ENCODE results near the gene PELI1. TPM values are rescaled to one million over a fixed set of nuclear protein-coding genes. Genes with fewer than 3 reads are reported as not detected.
A peak's percentile ranks its signal among the peaks of the same experiment; 100 is the strongest.

Gene PELI1
- total RNA-seq, 1 donor from 2014 or later: 58.2 TPM

DNA sequence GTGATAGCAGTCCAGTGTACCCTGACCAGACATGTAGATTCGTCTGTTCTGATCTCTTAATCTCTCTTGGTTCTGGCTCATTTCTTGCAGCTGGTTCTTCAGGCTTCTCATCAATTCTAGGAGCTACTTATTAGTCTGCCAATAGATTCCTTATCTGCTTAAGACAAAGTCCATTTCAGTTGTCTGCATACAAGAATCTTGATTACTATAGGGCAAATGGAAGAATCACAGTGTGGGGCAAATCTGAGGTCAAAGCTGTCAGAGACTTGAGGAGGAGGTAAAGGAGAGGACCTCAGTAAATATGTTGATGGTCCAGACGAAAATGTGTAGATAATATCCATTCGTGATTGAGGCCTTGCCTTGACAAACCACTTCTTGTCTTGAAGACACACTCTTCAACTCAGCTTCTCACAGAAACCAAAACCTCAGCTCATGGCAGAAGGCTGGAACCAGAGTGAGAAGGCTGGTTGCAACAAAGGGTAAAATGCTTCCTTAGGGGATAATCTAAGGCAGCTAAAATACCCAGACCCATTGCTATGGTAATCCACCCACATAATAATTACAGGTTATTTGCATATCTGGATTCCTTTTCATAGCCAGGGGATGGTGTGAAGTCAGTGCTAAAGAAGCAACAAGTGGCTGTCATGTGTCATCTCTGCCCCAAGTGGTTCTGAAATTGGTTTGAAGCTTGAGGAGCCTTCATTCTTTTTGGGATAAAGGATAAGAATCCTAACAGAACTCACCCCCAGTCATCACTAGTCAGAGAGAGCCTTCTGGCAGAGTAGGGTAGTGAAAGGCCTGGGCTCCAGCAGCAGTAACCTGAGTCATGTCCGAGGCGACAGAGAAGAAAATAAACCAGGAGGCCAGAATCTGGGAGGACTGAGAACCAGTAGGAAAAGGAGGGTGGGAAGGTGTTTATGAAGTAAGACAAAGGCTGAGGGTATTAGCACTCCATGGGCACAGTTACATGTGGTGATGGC is 29.2 kb upstream of the PELI1 start:
- Mint-ChIP-seq H3K36me3 (no peaks in the 10 kb centered on the region), H3K27ac (no peak overlapping the region), H3K4me3 (no peak overlapping the region), H3K4me1 (ENCODE audit: unreplicated experiment) (peaks cover 20% of the 10 kb centered on the region), H3K9me3 (peaks cover 5% of the 10 kb centered on the region), H3K27me3 (no peaks in the 10 kb centered on the region)
- no peak for DNase-seq (ENCODE audit: extremely low spot score, unreplicated experiment)
- TF ChIP-seq CTCF (conservative IDR thresholded peaks at IDR 0.05): no peak

- peaks cover 2% of the 10 kb centered on the region for H3K4me1 Mint-ChIP-seq (ENCODE audit: unreplicated experiment)
- TF ChIP-seq CTCF (conservative IDR thresholded peaks at IDR 0.05): no peak
- H3K4me3 Mint-ChIP-seq: no peak overlapping the region
- H3K9me3 Mint-ChIP-seq: peaks cover 5% of the 10 kb centered on the region
- H3K27ac Mint-ChIP-seq: peak overlapping the region; percentile 74
- DNase-seq (ENCODE audit: extremely low spot score, unreplicated experiment): no peak
- no peaks in the 10 kb centered on the region for H3K36me3 Mint-ChIP-seq
- no peaks in the 10 kb centered on the region for H3K27me3 Mint-ChIP-seq
These were observed 24.5 kb upstream of the PELI1 start for GRCh38 chr2:64168756-64169155.

- DNase-seq (ENCODE audit: extremely low spot score, unreplicated experiment): no peak
- H3K27me3 Mint-ChIP-seq: no peaks in the 10 kb centered on the region
- no peaks in the 10 kb centered on the region for H3K4me1 Mint-ChIP-seq (ENCODE audit: unreplicated experiment)
- H3K36me3 Mint-ChIP-seq: no peaks in the 10 kb centered on the region
- peaks cover 5% of the 10 kb centered on the region for H3K9me3 Mint-ChIP-seq
- TF ChIP-seq CTCF (conservative IDR thresholded peaks at IDR 0.05): no peak
- no peak overlapping the region for H3K4me3 Mint-ChIP-seq
- H3K27ac Mint-ChIP-seq: no peak overlapping the region
These were observed 24.0 kb upstream of the PELI1 start for GRCh38 chr2:64168201-64168600.

DNA sequence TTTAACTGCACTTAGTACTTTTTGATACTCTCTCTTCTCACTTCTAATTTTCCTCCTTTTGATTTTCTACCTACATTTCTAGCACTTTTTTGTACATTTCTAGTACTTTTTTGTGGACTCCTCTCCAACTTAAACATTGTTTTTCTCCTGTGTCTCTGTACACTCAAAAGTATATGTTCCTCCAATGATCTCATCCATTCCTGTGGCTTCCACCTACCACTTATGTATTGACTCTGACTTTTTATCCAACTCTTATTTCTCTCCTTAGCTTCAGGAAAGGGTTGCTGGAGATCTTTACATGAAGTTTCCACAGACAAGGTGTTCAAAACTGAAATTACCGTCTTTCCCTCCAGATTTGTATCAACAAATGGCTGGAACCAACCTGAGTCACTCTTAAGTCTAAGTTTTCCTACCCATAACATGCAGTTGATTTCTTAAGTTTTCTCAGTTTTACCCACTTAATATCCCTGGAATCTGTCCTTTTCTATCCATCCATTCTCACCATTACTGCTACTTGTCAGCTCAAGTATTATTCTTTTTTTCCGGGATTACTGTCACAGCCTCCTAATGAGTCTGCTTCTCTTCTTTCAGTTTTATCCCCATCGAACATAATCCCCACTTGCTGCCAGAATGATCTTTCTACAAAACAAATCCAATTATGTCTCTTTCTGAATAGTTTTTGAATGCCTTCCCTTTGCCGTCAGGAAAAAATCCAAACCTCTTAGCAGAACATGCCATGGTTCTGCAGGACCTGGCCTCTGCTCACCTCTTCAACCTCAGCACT is 22.6 kb upstream of the PELI1 start:
- no peak overlapping the region for H3K4me3 Mint-ChIP-seq

DNA sequence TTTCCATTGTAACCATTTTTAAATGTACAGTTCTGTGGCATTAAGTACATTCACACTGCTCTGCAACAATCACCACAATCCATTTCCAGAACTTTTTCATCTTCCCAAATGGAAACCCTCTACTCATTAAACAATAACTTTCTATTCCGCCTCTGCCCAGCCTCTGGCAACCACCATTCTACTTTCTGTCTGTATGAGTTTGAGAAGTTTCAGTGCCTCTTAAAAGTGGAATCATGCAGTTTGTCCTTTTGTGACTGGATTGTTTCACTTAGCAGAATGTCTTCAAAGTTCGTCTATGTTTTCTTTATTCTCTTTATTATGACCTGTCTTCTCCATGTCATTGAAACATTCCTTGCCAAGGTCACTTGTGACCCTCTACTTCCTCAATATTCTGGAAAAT is 22.0 kb upstream of the PELI1 start:
- Mint-ChIP-seq H3K9me3 (peaks cover 5% of the 10 kb centered on the region), H3K4me1 (ENCODE audit: unreplicated experiment) (no peaks in the 10 kb centered on the region), H3K36me3 (no peaks in the 10 kb centered on the region), H3K4me3 (no peak overlapping the region), H3K27me3 (no peaks in the 10 kb centered on the region), H3K27ac (no peak overlapping the region)
- DNase-seq (ENCODE audit: extremely low spot score, unreplicated experiment): no peak
- TF ChIP-seq CTCF (conservative IDR thresholded peaks at IDR 0.05): no peak

More for the DNA sequence above, 22.6 kb upstream of the PELI1 start:
- DNase-seq (ENCODE audit: extremely low spot score, unreplicated experiment): no peak
- Mint-ChIP-seq H3K9me3 (peaks cover 5% of the 10 kb centered on the region), H3K27me3 (no peaks in the 10 kb centered on the region), H3K36me3 (no peaks in the 10 kb centered on the region), H3K27ac (no peak overlapping the region), H3K4me1 (ENCODE audit: unreplicated experiment) (no peaks in the 10 kb centered on the region)
- TF ChIP-seq CTCF (conservative IDR thresholded peaks at IDR 0.05): no peak

All from type B pancreatic cell (in vitro differentiated cells).